H1 (cell line): ENCODE measurements around the gene CHD8. TPM values are rescaled to one million over a fixed set of nuclear protein-coding genes. Genes with fewer than 3 reads are reported as not detected.

Source experiments
- CTCF ChIA-PET: fragments of 300-600 bp; sonication (Branson Sonifier 250); formaldehyde crosslinking; loops from one replicate; lab custom pipeline; 2021; ENCODE audit not compliant: partially characterized antibody; lab: Charles Lee
- POLR2A ChIA-PET: fragments of 300-600 bp; sonication (Branson Sonifier 250); formaldehyde crosslinking; loops from one replicate; lab custom pipeline; 2021; ENCODE audit warnings: inconsistent platforms; ENCODE audit not compliant: partially characterized antibody; lab: Charles Lee
- DNase-seq, 2 experiments: peaks; one replicate each; pipeline versions ENCODE4 v3.0.0 to v3.0.0-alpha.2; 2010 to 2022; ENCODE audit warnings: low spot score in 2 of 2, low read depth in 1 of 2, mixed read lengths in 1 of 2
- FAIRE-seq: peaks from 2 replicates; lab custom pipeline; 2011; peaks lifted over from hg19 to GRCh38; lab: Jason Lieb, UNC
- H2AFZ ChIP-seq: 2 replicates; pipeline ENCODE4 v1.8.1; 2012; ENCODE audit warnings: low read length, inconsistent platforms
- H2AK5ac ChIP-seq: 2 replicates; pipeline ENCODE4 v1.6.1; 2013; ENCODE audit warnings: low read depth, low read length
- H2BK120ac ChIP-seq: replicated peaks from 2 replicates; pipeline ENCODE3; 2013; ENCODE audit warnings: low read depth, low read length, inconsistent platforms
- H2BK12ac ChIP-seq: 2 replicates; pipeline ENCODE4 v1.6.1; 2013; ENCODE audit warnings: low read depth, low read length
- H2BK15ac ChIP-seq: 2 replicates; pipeline ENCODE4 v1.6.1; 2013; ENCODE audit warnings: low read length
- H2BK20ac ChIP-seq: 2 replicates; pipeline ENCODE4 v1.6.1; 2013; ENCODE audit warnings: low read length
- H2BK5ac ChIP-seq: 2 replicates; pipeline ENCODE4 v1.6.1; 2013; ENCODE audit warnings: low read depth, low read length
- H3K14ac ChIP-seq: 2 replicates; pipeline ENCODE4 v1.6.1; 2013; ENCODE audit warnings: inconsistent platforms; ENCODE audit not compliant: insufficient read length
- H3K18ac ChIP-seq: 2 replicates; pipeline ENCODE4 v1.6.1; 2013; ENCODE audit warnings: low read length; ENCODE audit errors: extremely low read depth
- H3K23ac ChIP-seq: 2 replicates; pipeline ENCODE4 v1.6.1; 2013; ENCODE audit warnings: inconsistent platforms; ENCODE audit not compliant: insufficient read length
- H3K23me2 ChIP-seq: 2 replicates; pipeline ENCODE4 v1.6.1; 2013; ENCODE audit warnings: low read depth, low read length
- H3K27ac ChIP-seq: 2 replicates; pipeline ENCODE4 v1.6.1; 2011; ENCODE audit warnings: low read depth, low read length, inconsistent platforms
- H3K27me3 ChIP-seq, 4 experiments: replicated peaks in 1 of 4; 1 replicate in 1 of 4; 2 replicates in 3 of 4; pipeline versions ENCODE4 v1.6.1 to v1.8.1; 2011 to 2013; ENCODE audit warnings: low read length in 3 of 4, mild to moderate bottlenecking in 3 of 4, inconsistent platforms in 2 of 4, mixed read lengths in 2 of 4, moderate library complexity in 1 of 4; ENCODE audit not compliant: control insufficient read depth in 3 of 4, insufficient read depth in 3 of 4; ENCODE audit errors: extremely low read depth in 1 of 4
- H3K36me3 ChIP-seq, 4 experiments: 2 replicates each; pipeline versions ENCODE4 v1.6.1 to v1.8.1; 2011 to 2013; ENCODE audit warnings: mild to moderate bottlenecking in 4 of 4, low read length in 3 of 4, moderate library complexity in 2 of 4, control low read depth in 1 of 4, inconsistent platforms in 1 of 4; ENCODE audit not compliant: insufficient read depth in 4 of 4, control insufficient read depth in 2 of 4
- H3K4ac ChIP-seq: replicated peaks from 2 replicates; pipeline ENCODE3; 2013; ENCODE audit warnings: low read length, low read depth, mixed read lengths, inconsistent platforms; ENCODE audit not compliant: insufficient read length
- H3K4me1 ChIP-seq, 4 experiments: replicated peaks in 1 of 4; 1 replicate in 1 of 4; 2 replicates in 3 of 4; pipeline versions ENCODE4 v1.6.1 to v1.8.1; 2011 to 2013; ENCODE audit warnings: low read length in 3 of 4, inconsistent platforms in 2 of 4, mixed read lengths in 1 of 4; ENCODE audit not compliant: insufficient read depth in 4 of 4, control insufficient read depth in 3 of 4
- H3K4me2 ChIP-seq, 2 experiments: 2 replicates each; pipeline versions ENCODE4 v1.6.1 to v1.8.1; 2011 to 2013; ENCODE audit warnings: low read depth in 2 of 2, low read length in 2 of 2, control low read depth in 1 of 2, inconsistent platforms in 1 of 2, mild to moderate bottlenecking in 1 of 2; ENCODE audit not compliant: insufficient read depth in 1 of 2
- H3K4me3 ChIP-seq, 4 experiments: fragments of 200-600, 300-600 bp in 1 of 4; sonication (generic), shearing (Covaris generic), sonication (Bioruptor Twin) in 1 of 4; 2 replicates each; pipeline versions ENCODE4 v1.5.1 to v1.8.1; 2011 to 2016; ENCODE audit warnings: low read length in 4 of 4, low read depth in 3 of 4, control low read depth in 2 of 4, inconsistent platforms in 2 of 4, mild to moderate bottlenecking in 2 of 4, mixed read lengths in 1 of 4, moderate library complexity in 1 of 4; ENCODE audit not compliant: insufficient read depth in 2 of 4; ENCODE audit errors: extremely low read depth in 1 of 4
- H3K56ac ChIP-seq: replicated peaks from 2 replicates; pipeline ENCODE3; 2013; ENCODE audit warnings: low read depth, mild to moderate bottlenecking, mixed read lengths, low read length, inconsistent platforms; ENCODE audit not compliant: insufficient read length
- H3K79me1 ChIP-seq: 2 replicates; pipeline ENCODE4 v1.6.1; 2013; ENCODE audit warnings: low read depth, low read length, control low read depth
- H3K79me2 ChIP-seq, 2 experiments: 2 replicates each; pipeline versions ENCODE4 v1.6.1 to v1.8.1; 2012 to 2013; ENCODE audit warnings: low read length in 2 of 2, mild to moderate bottlenecking in 2 of 2, inconsistent platforms in 1 of 2; ENCODE audit not compliant: insufficient read depth in 2 of 2, control insufficient read depth in 1 of 2
- H3K9ac ChIP-seq, 4 experiments: replicated peaks in 1 of 4; 1 replicate in 1 of 4; 2 replicates in 3 of 4; pipeline versions ENCODE4 v1.6.1 to v1.8.1; 2011 to 2013; ENCODE audit warnings: low read depth in 3 of 4, low read length in 3 of 4, control low read depth in 2 of 4, mild to moderate bottlenecking in 2 of 4, moderate library complexity in 2 of 4, inconsistent platforms in 1 of 4; ENCODE audit errors: extremely low read depth in 1 of 4
- H3K9me3 ChIP-seq, 2 experiments: 2 replicates each; pipeline versions ENCODE4 v1.6.1 to v1.8.1; 2012 to 2013; ENCODE audit warnings: mild to moderate bottlenecking in 2 of 2, moderate library complexity in 2 of 2, control low read depth in 1 of 2, inconsistent platforms in 1 of 2, low read depth in 1 of 2, low read length in 1 of 2, mixed read lengths in 1 of 2; ENCODE audit not compliant: insufficient read depth in 2 of 2
- H4K20me1 ChIP-seq, 2 experiments: replicated peaks in 1 of 2; 2 replicates each; pipeline versions ENCODE3 to v1.8.1; 2011 to 2013; ENCODE audit warnings: inconsistent platforms in 2 of 2, low read length in 2 of 2, mild to moderate bottlenecking in 1 of 2; ENCODE audit not compliant: insufficient read depth in 2 of 2, control insufficient read depth in 1 of 2
- H4K5ac ChIP-seq: 2 replicates; pipeline ENCODE4 v1.6.1; 2013; ENCODE audit warnings: low read length, low read depth, mixed read lengths, inconsistent platforms; ENCODE audit not compliant: insufficient read length
- H4K8ac ChIP-seq: 2 replicates; pipeline ENCODE4 v1.8.0; 2013; ENCODE audit warnings: mild to moderate bottlenecking, moderate library complexity, low read length, inconsistent platforms; ENCODE audit not compliant: insufficient read depth; ENCODE audit errors: extremely low read depth
- H4K91ac ChIP-seq: replicated peaks from 2 replicates; pipeline ENCODE3; 2013; ENCODE audit warnings: low read length, mixed read lengths, inconsistent platforms; ENCODE audit not compliant: insufficient read length
- CBX5 ChIP-seq: fragments of 300-800, 300-1000 bp; sonication (generic); IDR thresholded peaks from 2 replicates; pipeline ENCODE4 v1.7.1; 2016; ENCODE audit warnings: antibody characterized with exemption, low read length, low read depth
- CTBP2 ChIP-seq: IDR thresholded peaks from 2 replicates; pipeline ENCODE4 v1.7.0; 2011; ENCODE audit warnings: borderline replicate concordance, mild to moderate bottlenecking, moderate library complexity, mixed read lengths, low read length; ENCODE audit not compliant: insufficient read depth, insufficient read length
- EGR1 ChIP-seq: IDR thresholded peaks from 2 replicates; pipeline ENCODE4 v1.6.1; 2011; ENCODE audit warnings: low read depth, low read length, borderline replicate concordance
- KDM1A ChIP-seq: fragments of 200-600, 300-600 bp; sonication (generic); IDR thresholded peaks from 2 replicates; pipeline ENCODE4 v1.7.1; 2016; ENCODE audit warnings: mild to moderate bottlenecking, low read length, borderline replicate concordance
- KDM4A ChIP-seq: IDR thresholded peaks from one replicate; pipeline ENCODE4 v1.7.1; 2012; ENCODE audit warnings: low read depth, mild to moderate bottlenecking, moderate library complexity, low read length, inconsistent platforms; ENCODE audit not compliant: severe bottlenecking
- NRF1 ChIP-seq: IDR thresholded peaks from 2 replicates; pipeline ENCODE4 v1.6.1; 2011; ENCODE audit warnings: mild to moderate bottlenecking, low read depth, low read length, improper control_type of control experiment
- PHF8 ChIP-seq: fragments of 200-600 bp; sonication (generic); conservative IDR thresholded peaks from 2 replicates; pipeline ENCODE4 v1.7.1; 2012; ENCODE audit warnings: low read depth, mild to moderate bottlenecking, inconsistent platforms, low read length, moderate library complexity
- POLR2A ChIP-seq, 2 experiments: IDR thresholded peaks; 1 replicate in 1 of 2; 2 replicates in 1 of 2; pipeline ENCODE4 v1.6.1; 2011; ENCODE audit warnings: low read depth in 2 of 2, low read length in 2 of 2, mild to moderate bottlenecking in 2 of 2; ENCODE audit errors: control extremely low read depth in 1 of 2
- RXRA ChIP-seq: IDR thresholded peaks from 2 replicates; pipeline ENCODE4 v1.6.1; 2011; ENCODE audit warnings: low read depth, mild to moderate bottlenecking, low read length, moderate library complexity; ENCODE audit not compliant: insufficient read depth
- SP4 ChIP-seq: IDR thresholded peaks from 2 replicates; pipeline ENCODE4 v1.6.1; 2012; ENCODE audit warnings: low read length, inconsistent platforms
- ZNF274 ChIP-seq: IDR thresholded peaks from 2 replicates; pipeline ENCODE4 v1.7.0; 2012; ENCODE audit warnings: low read length, borderline replicate concordance; ENCODE audit errors: extremely low read depth
- WGBS, 2 experiments: shearing (Covaris generic) in 1 of 2; methylation state at CpG; one replicate each; pipeline versions ENCODE4 v1.1.6 to v1.1.7; 2013 to 2015; ENCODE audit warnings: low lambda C conversion rate in 2 of 2, mixed read lengths in 2 of 2, inconsistent platforms in 1 of 2, low coverage in 1 of 2, missing lambda C conversion rate in 1 of 2; ENCODE audit not compliant: insufficient replicate concordance in 2 of 2, insufficient coverage in 1 of 2, insufficient read length in 1 of 2; ENCODE audit errors: extremely low coverage in 1 of 2, missing lambda C conversion rate in 1 of 2; 5-methylcytosine and 5-hydroxymethylcytosine counted together
- polyA plus RNA-seq, 7 experiments: library from polyadenylated mRNA; depleted of rRNA in 3 of 7; stranded (reverse) in 5 of 7; unstranded in 2 of 7; fragments of >200 nt in 5 of 7; fragments of 200-250 nt in 2 of 7; gene quantifications; 1 replicate in 5 of 7; 2 replicates in 1 of 7; 4 replicates in 1 of 7; pipeline versions ENCODE4 v1.2.1 to v1.2.3, GENCODE V29; 2011 to 2013; ENCODE audit warnings: missing spikeins in 2 of 7, mixed read lengths in 2 of 7
- total RNA-seq: library from RNA; stranded (reverse); fragmentation: NEBNext Ultra II Directional; extraction: Animal tissue kit (Norgen Biotek cat#: 25700); gene quantifications from 2 replicates; pipeline ENCODE4 v1.2.1, GENCODE V29; 2021

CHD8 gene
- total and polyA plus RNA-seq, 2 of the 8 experiments (the other 6 are each of a cell fraction or from before 2014, with no cell fraction given) = 88.3 to 140 TPM

DNA sequence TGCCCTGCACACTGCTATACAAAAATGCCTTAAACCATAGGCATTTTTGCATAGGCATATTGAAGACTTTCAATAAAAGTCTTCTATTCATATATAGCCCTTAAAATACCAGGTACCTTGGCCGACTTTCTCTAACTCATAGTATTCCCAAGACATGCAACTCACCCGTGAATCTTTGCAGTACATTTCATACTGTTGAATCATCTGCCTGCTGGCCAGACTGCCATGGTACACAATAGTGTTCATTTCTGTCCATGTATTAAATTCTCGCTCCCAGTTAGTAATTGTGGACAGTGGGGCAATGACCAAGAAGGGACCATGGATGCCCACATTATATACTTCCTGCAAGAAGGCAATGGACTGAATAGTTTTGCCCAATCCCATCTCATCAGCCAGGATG, 47.8 kb downstream of the CHD8 start:
- H3K36me3 ChIP-seq = peaks cover 31 to 99% (median 88%) of the 10 kb centered on the region in 4 experiments
- no peak overlapping the region for H3K4me2 ChIP-seq
- H3K79me1 ChIP-seq = no peaks in the 10 kb centered on the region
- ChIA-PET CTCF (interaction anchor here (0.7 kb wide), 1 partner anchor 83 kb away, joined by 3 read pairs; no protein-coding TSS in a partner anchor), POLR2A (interaction anchor here (1.4 kb wide), 2 partner anchors 14 to 28 kb away, joined by 3 read pairs; no protein-coding TSS in a partner anchor)
- no peak overlapping the region for H2BK20ac ChIP-seq
- H4K8ac ChIP-seq = no peak overlapping the region
- no peaks in the 10 kb centered on the region for H3K4me1 ChIP-seq
- H3K27me3 ChIP-seq = no peaks in the 10 kb centered on the region
- no peak overlapping the region for H2AK5ac ChIP-seq
- H3K23ac ChIP-seq = no peak overlapping the region
- WGBS, 2 experiments = 88% methylated on average over 3 of the region's 3 CpGs; no CpG with 5 or more reads in 1 of the 2 experiments
- H3K9me3 ChIP-seq = no peaks in the 10 kb centered on the region
- H3K4me3 ChIP-seq = no peak overlapping the region
- no peak overlapping the region for H3K18ac ChIP-seq
- H4K5ac ChIP-seq = no peak overlapping the region
- no peaks in the 10 kb centered on the region for H3K23me2 ChIP-seq
- H2BK12ac ChIP-seq = no peak overlapping the region
- no peak for FAIRE-seq
- H3K14ac ChIP-seq = no peak overlapping the region
- H3K9ac ChIP-seq = no peak overlapping the region
- no peaks in the 10 kb centered on the region for H4K20me1 ChIP-seq
- no peak overlapping the region for H3K56ac ChIP-seq
- H2BK5ac ChIP-seq = no peak overlapping the region
- H2BK120ac ChIP-seq = no peak overlapping the region
- no peaks in the 10 kb centered on the region for H3K79me2 ChIP-seq
- H2AFZ ChIP-seq = no peak overlapping the region
- DNase-seq = no peak
- no peak overlapping the region for H3K4ac ChIP-seq
- no peak overlapping the region for H3K27ac ChIP-seq
- H4K91ac ChIP-seq = no peak overlapping the region
- H2BK15ac ChIP-seq = no peak overlapping the region
- TF ChIP-seq NRF1 = no peak
- TF ChIP-seq PHF8 = no peak
- no peak for TF ChIP-seq ZNF274
- no peak for TF ChIP-seq CTBP2
- no peak for TF ChIP-seq KDM1A
- TF ChIP-seq KDM4A = no peak
- no peak for TF ChIP-seq EGR1
- no peak for TF ChIP-seq RXRA
- TF ChIP-seq POLR2A (IDR thresholded peaks at IDR 0.05; ENCODE audit: control extremely low read depth in 1 of 2, low read depth in 2 of 2, low read length in 2 of 2) = no peak
- TF ChIP-seq SP4 = no peak
- TF ChIP-seq CBX5 = no peak
